Keratinocyte (primary cell): ENCODE data around the gene R3HCC1L.

Experiments
- EZH2 ChIP-seq: IDR thresholded peaks from one replicate; pipeline ENCODE4 v1.6.1; 2012; ENCODE audit warnings: inconsistent platforms, mild to moderate bottlenecking, low read length, moderate library complexity
- TF ChIP-seq, protein P1 (sequence below), 3 experiments: IDR thresholded peaks in 1 of 3; conservative IDR thresholded peaks in 1 of 3; optimal IDR thresholded peaks in 1 of 3; 2 replicates in 2 of 3; 3 replicates in 1 of 3; pipeline versions ENCODE3 to v1.5.1; 2011; ENCODE audit warnings: low read length in 3 of 3, mild to moderate bottlenecking in 3 of 3, moderate library complexity in 2 of 3, control low read depth in 1 of 3, inconsistent platforms in 1 of 3; ENCODE audit not compliant: insufficient read depth in 2 of 3; ENCODE audit errors: extremely low read depth in 1 of 3

DNA sequence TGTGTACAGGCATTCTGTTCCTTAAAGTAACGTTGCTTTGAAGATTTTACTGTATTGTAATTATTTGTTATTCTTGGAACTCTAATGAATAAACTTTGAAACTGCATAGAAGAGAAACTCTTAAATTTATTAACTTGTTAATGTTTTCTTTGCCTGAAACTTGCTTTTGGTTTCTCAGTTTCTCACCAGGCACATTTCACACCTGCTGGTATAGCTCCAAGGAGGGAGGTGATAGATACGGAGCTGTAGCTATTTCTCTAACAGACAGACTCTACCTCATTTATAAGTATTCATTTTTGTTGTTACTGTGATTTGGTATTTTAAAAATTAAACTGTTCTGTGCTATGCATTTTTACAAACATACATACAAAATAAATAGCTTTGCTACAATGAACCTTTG, 32.7 kb downstream of the R3HCC1L start:
- TF ChIP-seq, protein P1, sequence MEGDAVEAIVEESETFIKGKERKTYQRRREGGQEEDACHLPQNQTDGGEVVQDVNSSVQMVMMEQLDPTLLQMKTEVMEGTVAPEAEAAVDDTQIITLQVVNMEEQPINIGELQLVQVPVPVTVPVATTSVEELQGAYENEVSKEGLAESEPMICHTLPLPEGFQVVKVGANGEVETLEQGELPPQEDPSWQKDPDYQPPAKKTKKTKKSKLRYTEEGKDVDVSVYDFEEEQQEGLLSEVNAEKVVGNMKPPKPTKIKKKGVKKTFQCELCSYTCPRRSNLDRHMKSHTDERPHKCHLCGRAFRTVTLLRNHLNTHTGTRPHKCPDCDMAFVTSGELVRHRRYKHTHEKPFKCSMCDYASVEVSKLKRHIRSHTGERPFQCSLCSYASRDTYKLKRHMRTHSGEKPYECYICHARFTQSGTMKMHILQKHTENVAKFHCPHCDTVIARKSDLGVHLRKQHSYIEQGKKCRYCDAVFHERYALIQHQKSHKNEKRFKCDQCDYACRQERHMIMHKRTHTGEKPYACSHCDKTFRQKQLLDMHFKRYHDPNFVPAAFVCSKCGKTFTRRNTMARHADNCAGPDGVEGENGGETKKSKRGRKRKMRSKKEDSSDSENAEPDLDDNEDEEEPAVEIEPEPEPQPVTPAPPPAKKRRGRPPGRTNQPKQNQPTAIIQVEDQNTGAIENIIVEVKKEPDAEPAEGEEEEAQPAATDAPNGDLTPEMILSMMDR (optimal IDR thresholded peaks at IDR 0.05 in 1 of 3, IDR thresholded peaks at IDR 0.05 in 1 of 3, conservative IDR thresholded peaks at IDR 0.05 in 1 of 3; ENCODE audit: extremely low read depth in 1 of 3, insufficient read depth in 2 of 3, low read length in 3 of 3): no peak
- TF ChIP-seq EZH2: no peak
